ENCODE data around the gene ART4. TPM values are rescaled to one million over a fixed set of nuclear protein-coding genes. Genes with fewer than 3 reads are reported as not detected.

Gene ART4
- total RNA-seq, 1 experiment from 2014 or later, result not detected

DNA sequence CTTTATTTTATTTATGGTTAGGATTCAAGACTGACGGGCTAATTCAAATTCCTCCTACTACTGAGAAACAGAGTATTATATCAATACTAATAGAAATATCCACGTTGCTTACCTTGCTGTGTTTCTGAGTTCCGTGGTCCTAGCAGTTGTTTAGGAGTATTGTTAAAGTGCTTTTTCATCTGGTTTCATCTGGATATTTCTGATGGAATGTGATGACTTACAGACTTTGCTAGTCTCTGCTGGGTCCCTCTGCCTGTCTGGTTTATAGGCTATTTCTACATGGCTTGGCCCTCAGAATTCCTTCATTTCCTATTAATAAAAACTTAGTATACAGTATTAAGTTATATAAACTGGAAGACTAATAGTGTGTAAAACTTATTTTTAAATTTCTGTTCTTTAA is 29.3 kb downstream of the ART4 start, which contains the start of gene SMCO3:
Gene SMCO3, minus strand, starts transcription at position 169 of the 400 bp plus-strand sequence. CDS start 7,502 bp downstream, outside the sequence.
- Mint-ChIP-seq H3K27me3 (ENCODE audit: unreplicated experiment) (no peaks in the 10 kb centered on the region), H3K4me1 (ENCODE audit: low read depth, unreplicated experiment) (peaks cover 9% of the 10 kb centered on the region), H3K36me3 (ENCODE audit: insufficient read depth, unreplicated experiment) (no peaks in the 10 kb centered on the region), H3K9me3 (ENCODE audit: low read depth, unreplicated experiment) (no peaks in the 10 kb centered on the region), H3K27ac (ENCODE audit: unreplicated experiment) (no peak within 1 kb of the TSS), H3K4me3 (ENCODE audit: low read depth, unreplicated experiment) (no peak within 1 kb of the TSS)
- intact Hi-C loops (cut with micrococcal nuclease; ENCODE audit: unreplicated experiment), result loop anchor here (10.0 kb wide), 1 partner anchor 331 kb away; no protein-coding TSS in a partner anchor
- CTCF ChIA-PET, result no interaction called here
- no TSS peak for BruUV-seq (replicated peaks)
- TF ChIP-seq, protein P1, sequence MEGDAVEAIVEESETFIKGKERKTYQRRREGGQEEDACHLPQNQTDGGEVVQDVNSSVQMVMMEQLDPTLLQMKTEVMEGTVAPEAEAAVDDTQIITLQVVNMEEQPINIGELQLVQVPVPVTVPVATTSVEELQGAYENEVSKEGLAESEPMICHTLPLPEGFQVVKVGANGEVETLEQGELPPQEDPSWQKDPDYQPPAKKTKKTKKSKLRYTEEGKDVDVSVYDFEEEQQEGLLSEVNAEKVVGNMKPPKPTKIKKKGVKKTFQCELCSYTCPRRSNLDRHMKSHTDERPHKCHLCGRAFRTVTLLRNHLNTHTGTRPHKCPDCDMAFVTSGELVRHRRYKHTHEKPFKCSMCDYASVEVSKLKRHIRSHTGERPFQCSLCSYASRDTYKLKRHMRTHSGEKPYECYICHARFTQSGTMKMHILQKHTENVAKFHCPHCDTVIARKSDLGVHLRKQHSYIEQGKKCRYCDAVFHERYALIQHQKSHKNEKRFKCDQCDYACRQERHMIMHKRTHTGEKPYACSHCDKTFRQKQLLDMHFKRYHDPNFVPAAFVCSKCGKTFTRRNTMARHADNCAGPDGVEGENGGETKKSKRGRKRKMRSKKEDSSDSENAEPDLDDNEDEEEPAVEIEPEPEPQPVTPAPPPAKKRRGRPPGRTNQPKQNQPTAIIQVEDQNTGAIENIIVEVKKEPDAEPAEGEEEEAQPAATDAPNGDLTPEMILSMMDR (IDR thresholded peaks at IDR 0.05; ENCODE audit: unreplicated experiment), result no peak
- no peak for DNase-seq

DNA sequence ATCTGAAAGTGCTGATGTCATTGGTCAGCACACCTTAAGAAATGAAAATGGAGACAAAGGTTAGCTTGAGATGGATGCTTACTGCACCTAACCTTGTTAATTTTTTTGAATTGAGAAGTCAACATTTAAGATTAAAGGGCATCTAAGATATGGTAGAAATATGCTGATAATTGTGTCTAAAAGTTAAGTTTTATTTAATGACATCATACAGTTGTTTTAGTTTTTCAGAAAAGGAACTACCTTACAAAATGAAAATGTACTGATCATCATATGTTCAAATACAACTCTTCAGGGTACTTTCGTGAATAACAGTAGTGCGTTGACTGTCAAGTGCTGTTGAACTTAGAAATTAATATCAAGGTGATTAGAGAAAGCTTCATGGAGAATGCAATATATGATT is 31.8 kb downstream of the ART4 start:
- DNase-seq, result no peak
- H3K9me3 Mint-ChIP-seq (ENCODE audit: low read depth, unreplicated experiment), result no peaks in the 10 kb centered on the region
- TF ChIP-seq, protein P1 (IDR thresholded peaks at IDR 0.05; ENCODE audit: unreplicated experiment), result no peak
- H3K4me1 Mint-ChIP-seq (ENCODE audit: low read depth, unreplicated experiment), result peaks cover 9% of the 10 kb centered on the region
- BruUV-seq (replicated peaks), result no TSS peak
- H3K36me3 Mint-ChIP-seq (ENCODE audit: insufficient read depth, unreplicated experiment), result no peaks in the 10 kb centered on the region
- no peak overlapping the region for H3K27ac Mint-ChIP-seq (ENCODE audit: unreplicated experiment)
- H3K27me3 Mint-ChIP-seq (ENCODE audit: unreplicated experiment), result no peaks in the 10 kb centered on the region
- intact Hi-C loops (cut with micrococcal nuclease; ENCODE audit: unreplicated experiment), result loop anchor here (1.0 to 10.0 kb wide), 3 partner anchors 34 to 333 kb away; no protein-coding TSS in a partner anchor
- CTCF ChIA-PET, result interaction anchor here (0.9 to 2.8 kb wide), 4 partner anchors 39 to 410 kb away, joined by 3 to 23 read pairs (median 5); partner anchors contain the start of gene RERG
- no peak overlapping the region for H3K4me3 Mint-ChIP-seq (ENCODE audit: low read depth, unreplicated experiment)

DNA sequence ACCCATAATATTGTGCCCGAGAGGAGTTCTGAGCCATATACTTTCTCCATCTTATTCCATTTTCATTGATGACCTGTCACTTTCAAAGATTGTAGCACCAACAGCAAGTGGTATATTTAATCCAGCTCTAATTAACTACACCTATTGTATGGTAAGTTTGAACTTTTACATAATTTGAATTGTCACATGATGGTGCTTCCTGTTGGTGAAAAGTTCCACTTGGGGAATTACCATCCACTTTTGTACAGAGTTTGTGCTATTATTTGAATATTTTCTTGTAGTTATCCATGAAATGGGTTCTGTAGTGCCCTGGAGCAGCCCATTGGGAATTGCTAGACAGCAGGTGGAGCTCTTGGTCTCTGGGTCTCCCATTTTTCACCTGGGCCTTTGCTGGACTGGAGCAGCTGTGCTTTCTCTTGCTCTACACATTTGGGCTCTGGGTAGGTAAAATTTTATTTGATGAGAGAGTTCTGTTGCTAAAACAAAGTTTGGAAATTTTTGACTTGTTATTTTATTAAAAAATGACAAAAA is 32.3 kb downstream of the ART4 start:
- BruUV-seq (replicated peaks), result no TSS peak
- Mint-ChIP-seq H3K27ac (ENCODE audit: unreplicated experiment) (no peak overlapping the region), H3K27me3 (ENCODE audit: unreplicated experiment) (no peaks in the 10 kb centered on the region), H3K4me3 (ENCODE audit: low read depth, unreplicated experiment) (no peak overlapping the region), H3K4me1 (ENCODE audit: low read depth, unreplicated experiment) (peaks cover 9% of the 10 kb centered on the region), H3K36me3 (ENCODE audit: insufficient read depth, unreplicated experiment) (no peaks in the 10 kb centered on the region), H3K9me3 (ENCODE audit: low read depth, unreplicated experiment) (no peaks in the 10 kb centered on the region)
- CTCF ChIA-PET, result interaction anchor here (0.9 to 2.8 kb wide), 4 partner anchors 39 to 410 kb away, joined by 3 to 23 read pairs (median 5); partner anchors contain the start of gene RERG
- intact Hi-C loops (cut with micrococcal nuclease; ENCODE audit: unreplicated experiment), result loop anchor here (1.0 to 10.0 kb wide), 3 partner anchors 34 to 334 kb away; no protein-coding TSS in a partner anchor
- TF ChIP-seq, protein P1 (IDR thresholded peaks at IDR 0.05; ENCODE audit: unreplicated experiment), result peak; percentile 51
- DNase-seq, result peak; percentile 57

DNA sequence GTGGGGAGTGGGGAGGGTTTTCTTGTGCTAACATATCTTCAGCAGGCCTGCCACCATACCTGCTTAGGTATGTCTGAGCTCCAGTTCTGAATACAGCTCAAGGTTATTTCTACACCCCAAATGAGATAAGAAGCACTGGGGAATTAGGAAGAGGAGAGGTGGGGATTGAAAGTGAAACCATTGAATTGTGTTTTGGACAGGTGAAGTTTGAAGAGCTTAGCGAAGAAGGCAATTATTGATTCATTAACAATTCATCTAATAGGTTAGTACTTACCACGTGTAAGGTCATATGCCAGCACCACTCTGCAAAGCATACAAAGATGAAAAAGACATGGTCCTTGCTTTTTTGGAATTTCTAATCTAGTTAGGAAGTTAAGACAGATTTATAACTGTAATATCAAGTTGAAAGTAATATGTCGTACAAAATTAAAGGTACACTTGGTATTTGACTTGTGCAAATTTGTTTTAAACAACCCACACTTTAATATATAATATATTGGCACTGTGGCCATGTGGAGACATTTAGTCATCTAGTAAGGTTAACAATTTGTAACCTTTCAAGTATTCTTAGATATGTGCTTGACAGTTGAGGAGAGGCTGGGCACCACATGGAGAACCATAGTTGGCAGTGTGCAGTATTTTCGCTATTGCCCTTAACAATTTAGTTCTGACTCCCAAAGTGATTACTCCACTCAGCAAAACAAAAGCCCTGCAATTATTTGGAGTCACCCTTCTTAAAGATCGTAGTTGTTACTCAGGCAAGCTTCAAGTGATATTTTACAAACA is 33.0 kb downstream of the ART4 start:
- intact Hi-C loops (cut with micrococcal nuclease; ENCODE audit: unreplicated experiment), result loop anchor here (10.0 kb wide), 1 partner anchor 334 kb away; no protein-coding TSS in a partner anchor
- no peaks in the 10 kb centered on the region for H3K36me3 Mint-ChIP-seq (ENCODE audit: insufficient read depth, unreplicated experiment)
- TF ChIP-seq, protein P1 (IDR thresholded peaks at IDR 0.05; ENCODE audit: unreplicated experiment), result no peak
- no peak overlapping the region for H3K27ac Mint-ChIP-seq (ENCODE audit: unreplicated experiment)
- H3K9me3 Mint-ChIP-seq (ENCODE audit: low read depth, unreplicated experiment), result no peaks in the 10 kb centered on the region
- no peaks in the 10 kb centered on the region for H3K27me3 Mint-ChIP-seq (ENCODE audit: unreplicated experiment)
- H3K4me1 Mint-ChIP-seq (ENCODE audit: low read depth, unreplicated experiment), result peaks cover 9% of the 10 kb centered on the region
- no peak for DNase-seq
- no TSS peak for BruUV-seq (replicated peaks)
- no peak overlapping the region for H3K4me3 Mint-ChIP-seq (ENCODE audit: low read depth, unreplicated experiment)
- CTCF ChIA-PET, result interaction anchor here (0.6 to 2.8 kb wide), 5 partner anchors 38 to 411 kb away, joined by 3 to 23 read pairs (median 4); partner anchors contain the start of gene RERG

Measured in Calu3 (cell line).